Right lobe of liver (tissue), 4 donors: ENCODE data around the gene CCDC50.

Source experiments
- POLR2A ChIP-seq: fragments of 450-650 bp; IDR thresholded peaks from one replicate; pipeline ENCODE4 v1.6.1; 2017; ENCODE audit warnings: antibody characterized with exemption, mild to moderate bottlenecking
- TF ChIP-seq, protein P1 (sequence below), 4 donors: fragments of 200-600 bp in 3 of 4; fragments of 450-650 bp in 1 of 4; IDR thresholded peaks; one replicate each; pipeline versions ENCODE4 v1.5.1 to v1.8.0; 2016 to 2022; ENCODE audit warnings: antibody characterized with exemption in 4 of 4, mild to moderate bottlenecking in 2 of 4
- donor health status: DM: no; HTN: no; CAD: no.
- donor health status: DM: no; HTN: no; CAD: no.
- donor health status: DM: no; HTN: yes; CAD: no.

DNA sequence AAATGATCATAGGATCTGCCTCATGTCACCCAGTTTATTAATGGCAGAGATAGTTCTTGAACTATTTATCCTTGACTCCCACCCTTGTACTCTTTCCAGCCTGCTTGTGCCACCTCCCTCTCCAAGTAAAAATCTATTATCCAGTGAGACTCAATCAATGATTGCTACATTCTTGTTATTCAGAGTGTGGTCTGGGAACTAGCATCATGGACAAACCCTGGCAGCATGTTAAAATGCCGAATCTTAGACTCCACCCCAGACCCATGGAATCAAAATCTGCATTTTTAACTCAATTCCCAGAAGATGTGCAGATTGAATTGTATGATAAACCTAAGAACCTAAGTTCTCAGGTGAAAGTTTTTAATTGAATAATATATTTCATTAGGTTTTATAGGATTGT lies 97.1 kb downstream of the CCDC50 start:
- TF ChIP-seq, protein P1, sequence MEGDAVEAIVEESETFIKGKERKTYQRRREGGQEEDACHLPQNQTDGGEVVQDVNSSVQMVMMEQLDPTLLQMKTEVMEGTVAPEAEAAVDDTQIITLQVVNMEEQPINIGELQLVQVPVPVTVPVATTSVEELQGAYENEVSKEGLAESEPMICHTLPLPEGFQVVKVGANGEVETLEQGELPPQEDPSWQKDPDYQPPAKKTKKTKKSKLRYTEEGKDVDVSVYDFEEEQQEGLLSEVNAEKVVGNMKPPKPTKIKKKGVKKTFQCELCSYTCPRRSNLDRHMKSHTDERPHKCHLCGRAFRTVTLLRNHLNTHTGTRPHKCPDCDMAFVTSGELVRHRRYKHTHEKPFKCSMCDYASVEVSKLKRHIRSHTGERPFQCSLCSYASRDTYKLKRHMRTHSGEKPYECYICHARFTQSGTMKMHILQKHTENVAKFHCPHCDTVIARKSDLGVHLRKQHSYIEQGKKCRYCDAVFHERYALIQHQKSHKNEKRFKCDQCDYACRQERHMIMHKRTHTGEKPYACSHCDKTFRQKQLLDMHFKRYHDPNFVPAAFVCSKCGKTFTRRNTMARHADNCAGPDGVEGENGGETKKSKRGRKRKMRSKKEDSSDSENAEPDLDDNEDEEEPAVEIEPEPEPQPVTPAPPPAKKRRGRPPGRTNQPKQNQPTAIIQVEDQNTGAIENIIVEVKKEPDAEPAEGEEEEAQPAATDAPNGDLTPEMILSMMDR (IDR thresholded peaks at IDR 0.05): no peak
- no peak for TF ChIP-seq POLR2A
